ENCODE measurements around the gene MSANTD2.
A peak's percentile ranks its signal among the peaks of the same experiment; 100 is the strongest.

Gene MSANTD2

GRCh38 chr11:124760205-124760652, 40.0 kb downstream of the MSANTD2 start:
- no peak for DNase-seq (ENCODE audit: low read depth)
- H3K4me3 ChIP-seq (ENCODE audit: control insufficient read depth, low read depth, low read length) = no peak overlapping the region
- no peak for TF ChIP-seq CTCF (conservative IDR thresholded peaks at IDR 0.05; ENCODE audit: control insufficient read depth, insufficient read depth, low read depth, low read length)

DNA sequence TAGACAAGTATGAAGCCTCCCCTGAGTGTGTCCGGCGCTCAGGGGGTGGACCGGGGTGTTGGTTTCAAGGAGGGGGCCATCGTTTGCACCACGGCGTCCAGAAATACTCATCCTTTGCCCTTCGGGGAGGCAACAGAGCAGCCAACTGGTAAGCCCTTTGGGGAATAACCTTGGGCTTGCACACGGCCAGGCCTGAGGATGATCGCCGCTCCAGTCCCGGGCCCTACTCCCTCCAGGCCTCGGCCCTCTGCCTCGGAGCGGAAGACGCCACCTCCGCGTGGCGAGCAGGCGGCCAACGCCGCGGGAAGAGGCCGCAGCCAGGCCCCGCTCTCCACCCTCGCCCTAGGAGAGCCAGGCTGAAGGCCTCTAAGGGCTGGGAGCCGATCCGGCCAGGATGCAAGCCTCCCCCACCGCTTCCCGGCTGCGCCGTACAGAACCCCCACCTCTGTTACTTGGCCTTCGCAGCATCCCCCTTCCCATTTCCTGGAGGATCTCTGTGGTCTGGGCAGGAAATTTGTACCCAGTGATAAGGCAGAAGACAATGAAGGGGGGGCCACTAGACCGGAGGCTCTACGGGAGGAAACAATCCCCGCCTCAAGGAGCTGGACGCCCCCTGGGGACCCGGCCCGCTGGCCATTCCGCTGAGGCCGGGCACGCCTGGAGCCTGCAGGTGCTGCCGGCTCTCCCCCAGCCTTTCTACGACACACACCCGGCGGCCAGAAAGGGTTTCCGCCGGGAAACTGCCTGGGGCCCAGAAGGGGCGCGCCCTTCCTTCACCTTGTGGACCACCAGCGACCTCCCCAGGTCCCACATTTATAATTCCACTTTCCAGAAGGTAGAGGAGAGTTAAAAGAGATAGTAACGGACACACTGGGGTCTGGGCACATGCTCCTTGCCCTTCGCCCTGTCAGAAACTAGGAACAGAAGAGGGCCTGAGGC, 40.7 kb downstream of the MSANTD2 start:
- no peak for DNase-seq (ENCODE audit: low read depth)
- TF ChIP-seq CTCF (conservative IDR thresholded peaks at IDR 0.05; ENCODE audit: control insufficient read depth, insufficient read depth, low read depth, low read length) = no peak
- no peak overlapping the region for H3K4me3 ChIP-seq (ENCODE audit: control insufficient read depth, low read depth, low read length)

DNA sequence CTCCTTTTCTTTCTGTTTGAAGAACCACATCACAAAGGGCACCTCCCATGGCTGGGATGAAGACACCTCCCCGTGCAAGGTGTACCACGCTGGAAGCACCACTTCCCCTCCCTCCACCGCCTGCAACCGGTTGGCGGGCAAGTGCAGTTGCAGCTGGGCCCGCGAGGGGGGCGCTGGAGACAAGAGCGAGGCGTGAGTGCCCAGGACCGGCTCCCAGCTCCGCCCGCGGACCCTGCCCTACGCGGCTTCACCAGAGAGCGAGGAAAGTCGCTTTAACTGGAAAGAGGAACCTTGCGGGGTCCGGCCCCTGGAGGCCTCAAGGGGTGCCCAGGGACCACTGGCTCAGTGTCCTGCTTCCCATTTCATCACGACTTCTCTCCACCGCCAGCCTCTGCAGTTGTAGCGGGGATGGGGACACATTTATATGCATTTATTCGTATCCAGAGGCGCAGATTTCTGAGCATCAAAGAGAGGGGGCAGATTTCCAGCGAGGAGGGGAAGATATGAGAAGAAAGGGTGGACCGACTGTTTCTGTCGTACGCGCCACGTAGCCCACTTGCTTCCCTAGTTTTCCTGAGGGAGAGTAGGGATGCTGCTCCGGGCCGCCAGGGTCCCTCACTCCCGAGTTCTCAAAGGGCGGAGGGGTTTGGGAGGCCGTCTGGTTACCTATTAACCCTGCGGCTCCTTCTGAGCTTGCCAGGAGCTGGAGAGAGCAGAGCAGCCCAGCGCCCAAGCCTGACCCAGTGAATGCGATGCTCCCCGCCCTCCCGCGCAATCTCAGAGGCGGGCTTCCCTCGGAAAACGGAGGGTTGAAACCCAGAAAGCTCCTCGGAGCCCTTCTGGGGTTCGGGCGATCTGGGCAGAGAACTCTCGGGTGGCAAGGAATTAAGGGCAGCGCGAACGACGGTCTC, 41.6 kb downstream of the MSANTD2 start:
- H3K4me3 ChIP-seq (ENCODE audit: control insufficient read depth, low read depth, low read length) = peak overlapping the region; percentile 37
- peak; percentile 58 for TF ChIP-seq CTCF (conservative IDR thresholded peaks at IDR 0.05; ENCODE audit: control insufficient read depth, insufficient read depth, low read depth, low read length)
- peak; percentile 56 for DNase-seq (ENCODE audit: low read depth)

GRCh38 chr11:124757320-124757719, 42.9 kb downstream of the MSANTD2 start:
- no peak overlapping the region for H3K4me3 ChIP-seq (ENCODE audit: control insufficient read depth, low read depth, low read length)
- no peak for DNase-seq (ENCODE audit: low read depth)
- TF ChIP-seq CTCF (conservative IDR thresholded peaks at IDR 0.05; ENCODE audit: control insufficient read depth, insufficient read depth, low read depth, low read length) = no peak

GRCh38 chr11:124756753-124757227, 43.4 kb downstream of the MSANTD2 start:
- no peak for DNase-seq (ENCODE audit: low read depth)
- TF ChIP-seq CTCF (conservative IDR thresholded peaks at IDR 0.05; ENCODE audit: control insufficient read depth, insufficient read depth, low read depth, low read length) = no peak

GRCh38 chr11:124756033-124756752, 44.0 kb downstream of the MSANTD2 start:
- no peak for DNase-seq (ENCODE audit: low read depth)
- no peak for TF ChIP-seq CTCF (conservative IDR thresholded peaks at IDR 0.05; ENCODE audit: control insufficient read depth, insufficient read depth, low read depth, low read length)
- H3K4me3 ChIP-seq (ENCODE audit: control insufficient read depth, low read depth, low read length) = no peak overlapping the region

More at GRCh38 chr11:124756753-124757227, 43.4 kb downstream of the MSANTD2 start:
- no peak overlapping the region for H3K4me3 ChIP-seq (ENCODE audit: control insufficient read depth, low read depth, low read length)
